ENCODE results near the gene SORCS2. TPM values are rescaled to one million over a fixed set of nuclear protein-coding genes. Genes with fewer than 3 reads are reported as not detected.

Gene SORCS2
- total RNA-seq, 2 donors from 2014 or later = 0.54 to 0.74 TPM

- DNase-seq = no peak
- intact Hi-C loops (cut with DNase I) = no loop called here
- Histone ChIP-seq H3K9ac (ENCODE audit: low read depth in 2 of 2, low read length in 2 of 2) (no peak overlapping the region), H3K4me3 (no peak overlapping the region), H3K27me3 (no peaks in the 10 kb centered on the region), H3K9me3 (no peaks in the 10 kb centered on the region), H3K27ac (no peak overlapping the region), H3K4me1 (no peaks in the 10 kb centered on the region), H3K36me3 (no peaks in the 10 kb centered on the region)
- no peak for TF ChIP-seq CTCF (IDR thresholded peaks at IDR 0.05)
Observed at GRCh38 chr4:7429601-7430078, 237.3 kb downstream of the SORCS2 start.

GRCh38 chr4:7430368-7430964, 238.1 kb downstream of the SORCS2 start:
- H3K4me1 ChIP-seq = no peaks in the 10 kb centered on the region
- no peak overlapping the region for H3K27ac ChIP-seq
- H3K9me3 ChIP-seq = no peaks in the 10 kb centered on the region
- H3K9ac ChIP-seq (ENCODE audit: low read depth in 2 of 2, low read length in 2 of 2) = no peak overlapping the region
- H3K36me3 ChIP-seq = no peaks in the 10 kb centered on the region
- no peak for TF ChIP-seq CTCF (IDR thresholded peaks at IDR 0.05)
- no peaks in the 10 kb centered on the region for H3K27me3 ChIP-seq
- no peak for DNase-seq
- intact Hi-C loops (cut with DNase I) = no loop called here
- no peak overlapping the region for H3K4me3 ChIP-seq

- Histone ChIP-seq H3K9ac (ENCODE audit: low read depth in 2 of 2, low read length in 2 of 2) (no peak overlapping the region), H3K36me3 (no peaks in the 10 kb centered on the region), H3K4me1 (no peaks in the 10 kb centered on the region), H3K27me3 (no peaks in the 10 kb centered on the region), H3K9me3 (no peaks in the 10 kb centered on the region), H3K27ac (no peak overlapping the region), H3K4me3 (no peak overlapping the region)
- no peak for DNase-seq
- intact Hi-C loops (cut with DNase I) = no loop called here
- no peak for TF ChIP-seq CTCF (IDR thresholded peaks at IDR 0.05)
Observed at GRCh38 chr4:7430965-7431695, 238.8 kb downstream of the SORCS2 start.

GRCh38 chr4:7431696-7432530, 239.6 kb downstream of the SORCS2 start:
- Histone ChIP-seq H3K4me3 (no peak overlapping the region), H3K27ac (no peak overlapping the region), H3K9ac (ENCODE audit: low read depth in 2 of 2, low read length in 2 of 2) (no peak overlapping the region), H3K27me3 (no peaks in the 10 kb centered on the region), H3K4me1 (no peaks in the 10 kb centered on the region), H3K36me3 (no peaks in the 10 kb centered on the region), H3K9me3 (no peaks in the 10 kb centered on the region)
- no peak for TF ChIP-seq CTCF (IDR thresholded peaks at IDR 0.05)
- intact Hi-C loops (cut with DNase I) = no loop called here
- no peak for DNase-seq

GRCh38 chr4:7432531-7433375, 240.4 kb downstream of the SORCS2 start:
- no peaks in the 10 kb centered on the region for H3K9me3 ChIP-seq
- H3K4me1 ChIP-seq = no peaks in the 10 kb centered on the region
- H3K36me3 ChIP-seq = no peaks in the 10 kb centered on the region
- no peak for DNase-seq
- no peak overlapping the region for H3K9ac ChIP-seq (ENCODE audit: low read depth in 2 of 2, low read length in 2 of 2)
- TF ChIP-seq CTCF (IDR thresholded peaks at IDR 0.05) = no peak
- no peak overlapping the region for H3K27ac ChIP-seq
- no peaks in the 10 kb centered on the region for H3K27me3 ChIP-seq
- no peak overlapping the region for H3K4me3 ChIP-seq
- intact Hi-C loops (cut with DNase I) = no loop called here
